Coronary artery (tissue), 2 donors: Measurements from ENCODE around the gene TLR5.

ENCODE experiments used
- DNase-seq: peaks from one replicate; pipeline ENCODE4 v3.0.0-alpha.2; 2017; ENCODE audit warnings: low spot score
- H3K27ac ChIP-seq, 2 donors: fragments of 200-600 bp; sonication (generic); one replicate each; pipeline ENCODE4 v1.5.1; 2016 to 2019
- H3K4me3 ChIP-seq: fragments of 200-600 bp; sonication (generic); 2 replicates; pipeline ENCODE4 v1.5.1; 2016; ENCODE audit warnings: mild to moderate bottlenecking, moderate library complexity
- TF ChIP-seq, protein P1 (sequence below): fragments of 200-600 bp; sonication (generic); IDR thresholded peaks from one replicate; pipeline ENCODE4 v1.5.1; 2019; ENCODE audit warnings: antibody characterized with exemption

Gene TLR5

DNA sequence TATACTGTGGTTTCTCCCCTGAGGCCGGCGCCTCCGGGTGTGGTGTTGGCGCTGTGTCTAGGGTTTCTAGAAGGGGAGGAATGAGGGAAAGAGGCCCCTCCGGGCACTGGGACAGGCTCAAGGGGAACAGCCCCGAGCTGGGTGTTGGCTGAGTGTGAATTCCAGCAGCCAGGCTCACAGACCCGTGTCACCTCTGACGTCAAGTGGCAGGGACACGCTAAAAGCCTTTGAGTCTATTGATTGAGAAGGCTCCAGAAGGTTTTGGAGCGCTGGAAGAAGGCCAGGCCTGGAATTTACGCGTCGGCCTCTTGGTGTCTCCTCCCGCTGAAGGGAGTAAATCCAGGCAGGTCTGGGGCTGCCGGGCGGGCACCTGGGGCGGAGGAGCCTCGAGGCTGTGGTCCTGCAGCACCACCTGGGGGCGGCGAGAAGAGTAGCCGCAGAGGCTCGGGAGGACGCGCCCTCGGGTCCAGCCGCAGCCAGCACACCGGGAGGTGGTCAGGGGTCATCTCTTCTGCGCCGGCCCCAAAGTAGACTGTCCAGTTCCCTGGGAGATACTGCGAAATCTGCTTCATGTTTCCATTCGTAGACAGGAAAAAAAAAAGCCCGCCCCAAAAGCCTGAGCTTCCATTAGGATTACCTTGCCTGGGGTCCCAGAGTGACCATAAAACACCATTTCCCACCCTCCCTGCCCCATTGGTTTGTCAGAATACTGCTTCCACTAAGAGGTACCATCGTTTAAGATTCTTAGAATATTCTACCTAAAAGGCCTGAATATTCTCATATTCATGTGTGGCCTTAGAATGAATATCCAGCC lies 61.7 kb downstream of the TLR5 start:
- DNase-seq: peak; percentile 88

DNA sequence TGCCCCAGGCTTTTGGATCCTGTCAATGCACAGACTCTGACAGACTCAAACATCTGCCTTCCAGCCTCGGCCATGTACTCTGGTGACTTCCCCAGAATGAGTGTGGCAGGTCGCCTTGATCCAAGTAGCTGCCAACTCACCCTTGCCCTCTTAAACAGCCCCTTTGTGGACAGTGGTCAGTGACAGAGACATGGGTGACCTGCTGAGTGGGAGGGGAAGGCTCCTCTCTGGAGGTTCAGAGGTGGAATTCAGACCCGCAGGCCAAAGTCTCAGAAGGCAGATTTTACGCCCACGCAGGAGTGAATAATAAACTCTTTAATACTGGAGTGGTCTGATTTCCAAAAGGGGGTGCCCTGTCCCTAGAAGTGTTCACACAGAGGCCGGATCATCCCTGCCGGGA lies 63.5 kb downstream of the TLR5 start:
- TF ChIP-seq, protein P1, sequence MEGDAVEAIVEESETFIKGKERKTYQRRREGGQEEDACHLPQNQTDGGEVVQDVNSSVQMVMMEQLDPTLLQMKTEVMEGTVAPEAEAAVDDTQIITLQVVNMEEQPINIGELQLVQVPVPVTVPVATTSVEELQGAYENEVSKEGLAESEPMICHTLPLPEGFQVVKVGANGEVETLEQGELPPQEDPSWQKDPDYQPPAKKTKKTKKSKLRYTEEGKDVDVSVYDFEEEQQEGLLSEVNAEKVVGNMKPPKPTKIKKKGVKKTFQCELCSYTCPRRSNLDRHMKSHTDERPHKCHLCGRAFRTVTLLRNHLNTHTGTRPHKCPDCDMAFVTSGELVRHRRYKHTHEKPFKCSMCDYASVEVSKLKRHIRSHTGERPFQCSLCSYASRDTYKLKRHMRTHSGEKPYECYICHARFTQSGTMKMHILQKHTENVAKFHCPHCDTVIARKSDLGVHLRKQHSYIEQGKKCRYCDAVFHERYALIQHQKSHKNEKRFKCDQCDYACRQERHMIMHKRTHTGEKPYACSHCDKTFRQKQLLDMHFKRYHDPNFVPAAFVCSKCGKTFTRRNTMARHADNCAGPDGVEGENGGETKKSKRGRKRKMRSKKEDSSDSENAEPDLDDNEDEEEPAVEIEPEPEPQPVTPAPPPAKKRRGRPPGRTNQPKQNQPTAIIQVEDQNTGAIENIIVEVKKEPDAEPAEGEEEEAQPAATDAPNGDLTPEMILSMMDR: no peak
- H3K27ac ChIP-seq: no peak overlapping the region
- DNase-seq: no peak
- H3K4me3 ChIP-seq: no peak overlapping the region

More for the DNA sequence above, 61.7 kb downstream of the TLR5 start:
- Histone ChIP-seq H3K27ac (peak overlapping the region; percentile 52 to 68), H3K4me3 (peak overlapping the region; percentile 75)
- TF ChIP-seq, protein P1: peak; percentile 97

DNA sequence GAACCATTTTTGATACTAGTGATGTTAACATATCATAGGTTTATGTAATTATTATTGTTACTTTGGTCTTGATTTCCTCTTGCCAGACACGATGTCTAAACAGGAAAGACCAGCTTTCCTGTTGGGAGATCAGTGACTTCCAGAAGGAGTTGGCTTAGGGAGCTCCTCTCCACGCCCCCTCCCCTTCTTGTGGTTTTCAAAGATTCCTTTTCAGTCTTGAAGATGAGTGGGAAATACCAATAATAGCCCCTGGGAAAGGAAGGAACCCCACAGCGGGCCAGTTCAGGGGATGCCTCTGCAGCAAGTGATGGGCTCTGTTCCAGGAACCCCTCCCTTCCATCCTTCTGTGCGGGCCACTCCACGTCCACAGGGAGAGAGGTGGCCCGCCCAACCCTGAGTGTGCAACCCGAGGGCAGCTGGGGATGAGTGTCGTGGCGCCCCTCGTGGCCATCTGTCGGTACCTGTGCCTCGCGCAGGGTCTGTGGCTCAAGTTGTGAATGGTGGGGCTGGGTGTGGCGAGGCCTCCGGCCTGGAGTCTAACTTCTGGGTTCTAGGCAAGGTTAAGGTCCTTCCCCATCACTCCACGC lies 65.7 kb downstream of the TLR5 start:
- Histone ChIP-seq H3K4me3 (no peak overlapping the region), H3K27ac (no peak overlapping the region)
- no peak for DNase-seq

DNA sequence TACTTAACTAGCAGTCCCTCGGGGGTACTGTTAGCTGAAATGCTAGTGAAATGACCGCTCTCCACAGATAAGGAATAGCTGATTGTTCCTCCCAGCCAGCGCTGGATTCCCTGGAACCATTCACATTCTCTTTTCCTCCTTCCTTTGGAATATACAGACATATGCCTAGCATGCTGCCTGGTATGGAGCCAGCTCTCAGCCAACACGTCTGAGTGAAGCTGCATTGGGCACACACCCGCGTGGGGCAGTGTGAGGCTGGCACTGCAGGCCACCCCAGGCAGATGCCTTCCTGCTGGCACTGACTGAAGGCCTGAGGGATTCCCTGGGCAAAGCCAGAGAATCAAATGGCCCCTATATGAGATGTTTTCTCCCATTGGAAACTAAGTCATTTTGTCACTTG lies 66.7 kb downstream of the TLR5 start:
- no peak for DNase-seq
- TF ChIP-seq, protein P1: no peak
- H3K27ac ChIP-seq: no peak overlapping the region

More for the DNA sequence above, 65.7 kb downstream of the TLR5 start:
- TF ChIP-seq, protein P1: no peak

DNA sequence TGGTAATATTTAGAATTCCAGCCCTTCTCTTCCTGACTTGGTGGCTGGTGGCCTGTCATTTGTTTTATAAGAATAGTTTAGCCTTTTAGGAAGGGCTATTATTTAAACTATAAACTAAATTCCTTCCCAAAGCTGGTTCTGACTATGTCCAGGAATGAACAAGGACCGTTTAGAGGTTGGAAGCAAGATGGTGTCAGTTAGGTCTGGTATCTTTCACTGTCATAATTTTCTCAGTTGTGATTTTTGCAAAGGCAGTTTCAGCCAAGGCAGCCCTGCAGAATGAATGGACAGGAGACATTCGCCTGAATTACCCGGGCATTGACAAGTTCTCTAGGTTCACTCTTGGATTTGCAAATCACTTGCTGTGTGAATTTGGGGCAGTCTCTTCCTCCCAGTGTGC lies 67.2 kb downstream of the TLR5 start:
- Histone ChIP-seq H3K4me3 (no peak overlapping the region), H3K27ac (no peak overlapping the region)
- TF ChIP-seq, protein P1: no peak
- no peak for DNase-seq

More for the DNA sequence above, 66.7 kb downstream of the TLR5 start:
- no peak overlapping the region for H3K4me3 ChIP-seq

DNA sequence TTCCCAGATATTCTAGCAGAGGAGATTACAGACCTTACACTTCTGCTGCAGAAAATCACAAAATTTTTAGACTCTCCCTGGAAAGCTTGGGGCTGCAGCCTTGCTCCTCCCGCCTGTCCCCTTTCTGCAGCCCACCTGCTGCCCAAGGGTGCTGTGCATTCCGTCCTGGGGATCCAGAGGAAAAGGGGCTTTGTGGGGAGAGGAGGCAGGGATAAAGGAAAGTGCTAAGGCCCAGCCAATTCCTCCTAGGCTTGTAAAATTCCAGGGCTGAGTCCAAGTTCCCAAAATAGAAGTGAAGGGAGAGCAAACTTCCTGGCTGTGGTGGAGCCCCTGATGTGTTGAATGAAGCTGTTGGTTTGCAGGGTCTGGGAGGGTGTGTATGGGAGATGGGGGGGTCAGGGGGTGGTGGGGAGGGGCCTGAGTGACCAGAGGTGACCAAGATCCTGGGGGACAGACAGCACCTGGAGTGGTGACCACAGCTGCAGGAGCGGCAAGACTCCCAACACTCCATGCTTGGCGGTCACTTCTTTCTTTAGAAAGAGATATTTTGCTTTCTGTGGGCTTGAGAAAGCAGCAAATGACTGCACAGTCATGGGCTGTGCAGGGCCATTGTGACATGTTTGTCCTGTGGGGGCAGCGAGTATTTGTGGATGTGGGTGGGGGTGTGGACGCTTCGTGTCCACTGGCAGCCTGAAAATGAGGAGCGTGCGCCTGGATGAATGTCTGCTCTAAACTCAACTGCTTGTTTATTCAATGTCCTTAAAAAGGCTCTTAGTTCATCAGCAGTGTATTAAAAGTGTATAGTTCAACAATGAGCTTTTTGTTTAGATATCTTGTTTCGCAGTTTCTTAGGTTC lies 68.4 kb downstream of the TLR5 start:
- TF ChIP-seq, protein P1: no peak
- Histone ChIP-seq H3K4me3 (peak overlapping the region; percentile 46), H3K27ac (peak overlapping the region; percentile 59 to 78)
- DNase-seq: no peak
